NCI-H2029 (cell line): ENCODE measurements around the gene FOCAD.

ENCODE experiments used
- DNase-seq: peaks from one replicate; lab custom pipeline; 2025; lab: John Stamatoyannopoulos, UW

The FOCAD gene

DNA sequence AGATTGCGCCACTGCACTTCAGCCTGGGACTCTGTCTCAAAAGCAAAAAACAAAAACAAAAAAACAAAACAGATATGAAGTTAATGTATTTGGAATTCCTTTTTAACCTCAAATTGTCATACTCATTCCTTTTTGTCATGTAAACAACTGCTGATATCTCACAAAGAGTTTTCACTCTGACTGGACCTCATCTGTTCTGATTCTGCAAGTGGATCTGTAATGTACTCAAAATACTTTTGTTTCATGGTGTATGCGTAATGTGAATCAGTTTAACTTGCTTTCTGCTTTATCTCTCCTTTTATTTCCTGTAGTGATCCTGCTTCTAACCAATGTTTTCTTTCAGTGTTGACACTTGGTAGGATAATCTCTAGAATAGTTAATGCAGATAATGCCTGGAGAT, 106.7 kb downstream of the FOCAD start:
- DNase-seq = no peak

DNA sequence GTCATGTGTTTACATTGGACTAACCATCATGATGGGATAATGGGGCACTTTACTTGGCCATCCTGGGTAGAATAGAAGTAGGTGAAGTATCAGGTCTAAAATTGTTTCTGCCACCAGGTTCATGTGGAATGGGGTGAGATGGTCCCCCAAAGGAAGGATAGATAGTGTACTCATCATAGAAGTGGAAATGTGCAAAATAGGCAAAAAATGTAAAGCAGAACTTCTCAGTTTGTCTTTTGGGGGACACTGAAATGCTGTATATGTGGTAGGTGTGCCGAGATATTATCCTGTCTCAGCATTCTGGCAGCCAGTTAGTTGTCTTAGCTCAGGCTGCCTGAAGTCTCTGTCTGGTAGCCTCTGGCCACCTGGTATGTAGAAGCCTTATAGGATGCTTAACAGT, 107.6 kb downstream of the FOCAD start:
- no peak for DNase-seq

DNA sequence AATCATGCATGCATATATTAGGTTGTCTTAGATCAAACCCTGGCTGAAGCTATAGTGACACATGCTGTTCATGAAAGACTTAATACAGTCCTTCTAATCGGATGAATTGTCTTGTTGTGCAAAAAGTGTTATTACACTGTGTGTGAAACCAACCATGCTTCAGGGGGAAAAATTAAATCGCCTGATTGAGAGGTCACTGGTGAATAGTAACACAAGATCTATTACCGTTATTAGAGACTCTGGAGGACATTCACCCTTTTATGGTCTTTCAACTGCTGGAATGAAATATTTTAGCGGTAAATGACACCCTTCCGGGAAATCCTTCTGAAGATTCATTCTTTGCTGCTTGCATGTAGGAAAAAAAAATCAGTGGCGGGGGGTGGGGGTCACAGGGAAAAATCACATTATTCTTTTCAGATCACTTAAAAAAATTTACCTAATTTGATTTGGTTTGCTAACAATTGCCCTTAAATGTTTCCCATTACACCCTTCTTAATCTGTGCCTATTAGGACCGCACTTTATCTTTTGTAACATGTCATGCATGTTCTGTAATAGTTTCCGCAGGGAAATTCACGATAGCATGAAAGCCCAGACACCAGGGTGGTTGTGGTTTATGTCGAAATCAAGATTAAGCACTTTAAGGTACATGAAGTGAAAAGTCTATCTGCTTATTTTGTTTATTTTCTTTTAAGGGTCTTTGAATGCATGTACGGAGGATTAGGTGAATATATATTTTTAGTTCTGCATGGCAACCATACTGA, 120.6 kb downstream of the FOCAD start:
- no peak for DNase-seq

DNA sequence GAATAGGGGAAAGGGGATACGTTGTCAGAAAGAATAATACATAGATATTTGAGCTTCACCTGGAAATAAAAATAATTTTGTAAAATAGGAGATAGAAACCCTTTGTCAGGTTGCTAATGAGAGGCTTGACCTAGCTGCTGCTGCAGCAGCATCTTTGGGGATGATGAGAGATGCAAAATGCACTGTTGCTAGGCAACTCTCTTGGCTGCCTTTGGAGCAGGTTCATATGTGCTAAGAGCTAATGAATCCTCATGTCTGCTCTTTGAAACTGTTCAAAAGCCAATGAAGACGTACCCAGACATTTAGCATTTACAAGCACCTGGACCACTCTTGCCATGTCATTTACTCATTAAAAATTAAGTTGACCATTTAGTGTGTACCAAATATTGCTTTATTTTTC, 121.7 kb downstream of the FOCAD start:
- no peak for DNase-seq

DNA sequence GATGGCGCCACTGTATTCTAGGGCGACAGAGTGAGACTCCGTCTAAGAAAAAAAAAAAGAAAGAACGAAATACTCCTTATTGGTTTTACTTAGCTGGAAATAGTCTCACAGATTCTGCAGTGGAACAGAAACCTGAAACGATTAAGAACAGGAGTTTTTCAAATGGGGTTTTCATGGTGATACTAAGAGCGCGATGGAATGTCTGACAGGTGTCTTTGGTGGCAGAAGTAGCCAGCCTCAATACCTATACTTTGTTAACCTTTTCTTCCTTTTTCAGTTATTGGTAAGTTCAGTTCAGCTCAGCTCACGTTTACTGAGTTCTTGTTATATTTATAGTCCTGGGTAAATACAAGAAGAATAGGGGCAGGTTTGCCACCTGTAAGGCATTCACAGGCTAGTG, 123.9 kb downstream of the FOCAD start:
- DNase-seq = no peak

DNA sequence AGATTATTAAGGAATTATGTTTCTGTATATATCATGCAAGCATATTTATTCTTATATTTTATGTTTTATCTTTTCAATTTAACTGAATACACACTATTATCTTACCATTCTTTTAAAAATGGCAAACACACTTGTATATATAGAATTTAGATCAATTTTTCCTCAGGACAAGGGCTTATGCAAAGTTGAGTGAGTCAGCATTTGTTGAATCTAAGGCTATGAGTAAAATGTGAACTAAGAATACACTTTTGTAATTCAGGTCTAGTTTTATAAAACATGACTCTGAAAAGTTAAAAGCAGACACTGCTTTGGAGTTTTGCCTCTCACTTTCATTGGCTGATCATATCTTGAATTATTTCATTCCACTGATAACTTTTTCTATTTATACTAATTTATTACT, 127.8 kb downstream of the FOCAD start:
- DNase-seq = no peak

DNA sequence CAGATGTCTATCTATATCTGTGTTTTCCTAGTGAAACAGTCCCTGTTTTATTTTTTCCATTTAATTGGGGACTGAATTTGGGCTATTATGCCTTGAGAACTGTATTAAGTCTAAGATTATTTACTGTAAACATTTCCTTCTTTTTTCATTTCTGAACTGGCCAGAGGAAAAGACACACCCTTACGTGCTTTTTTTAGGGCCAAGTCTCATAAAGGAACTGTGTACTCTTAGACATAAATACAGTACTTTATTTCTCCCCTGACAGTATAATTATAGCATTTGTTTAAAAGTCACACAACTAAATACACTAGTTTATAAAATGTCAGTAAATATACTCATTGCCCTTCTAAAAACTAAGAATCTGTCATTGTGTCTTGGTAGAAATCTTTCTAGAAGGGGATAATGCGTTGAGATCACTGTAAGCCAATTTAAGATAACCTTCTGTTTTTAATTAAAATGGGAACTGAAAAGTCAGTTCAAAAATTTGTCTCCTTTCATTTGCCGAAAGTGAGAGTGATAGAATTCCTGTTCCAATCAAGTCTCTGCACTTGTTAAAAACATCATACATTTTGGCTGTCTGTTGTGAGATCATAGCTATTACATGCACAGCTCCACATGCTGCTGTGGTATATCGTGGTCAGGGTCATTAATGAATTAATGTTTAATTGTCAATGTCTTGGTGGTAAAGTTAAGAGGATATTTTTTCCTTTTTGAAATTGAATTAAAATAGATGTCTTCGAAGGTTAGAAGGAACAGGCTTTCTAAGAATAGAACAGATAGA, 132.1 kb downstream of the FOCAD start:
- DNase-seq = no peak

DNA sequence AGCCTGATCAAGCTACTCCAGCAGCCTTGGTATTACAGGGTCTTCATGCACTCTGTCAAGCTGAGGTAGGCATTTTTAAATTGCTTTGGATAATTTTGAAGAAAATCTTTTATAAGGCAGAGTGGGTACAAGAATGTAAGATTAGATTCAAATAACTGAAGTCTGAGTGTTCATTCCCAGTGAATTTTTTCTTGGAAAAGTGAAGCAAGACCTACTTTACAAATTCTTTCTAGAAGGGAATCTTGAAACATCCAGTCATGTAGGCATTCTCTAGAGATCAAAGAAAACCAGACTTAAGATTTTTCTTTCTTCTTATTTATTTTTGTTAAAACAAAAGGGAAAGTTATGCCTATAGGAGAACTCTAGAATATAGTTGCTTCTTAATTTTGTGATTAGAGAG, 139.0 kb downstream of the FOCAD start:
- no peak for DNase-seq

DNA sequence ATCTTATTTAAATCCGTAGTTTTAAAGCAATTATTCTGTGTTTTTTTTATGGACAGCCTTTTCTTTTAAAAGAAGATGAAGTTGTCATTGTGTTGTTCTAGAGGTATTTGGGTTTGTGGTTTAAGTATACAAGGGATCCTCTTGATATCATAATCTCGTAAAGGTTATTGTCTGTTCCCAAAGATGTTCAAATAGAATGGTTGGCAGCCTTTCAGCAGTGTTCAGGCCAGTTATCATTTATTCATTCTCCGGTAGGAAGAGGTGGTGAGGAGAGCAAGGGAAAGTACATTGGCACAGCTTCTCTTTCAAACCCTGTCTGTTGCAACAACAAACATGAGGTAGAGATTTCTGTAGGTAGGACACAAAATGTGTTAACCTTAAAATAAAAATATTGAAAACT, 147.0 kb downstream of the FOCAD start:
- no peak for DNase-seq

DNA sequence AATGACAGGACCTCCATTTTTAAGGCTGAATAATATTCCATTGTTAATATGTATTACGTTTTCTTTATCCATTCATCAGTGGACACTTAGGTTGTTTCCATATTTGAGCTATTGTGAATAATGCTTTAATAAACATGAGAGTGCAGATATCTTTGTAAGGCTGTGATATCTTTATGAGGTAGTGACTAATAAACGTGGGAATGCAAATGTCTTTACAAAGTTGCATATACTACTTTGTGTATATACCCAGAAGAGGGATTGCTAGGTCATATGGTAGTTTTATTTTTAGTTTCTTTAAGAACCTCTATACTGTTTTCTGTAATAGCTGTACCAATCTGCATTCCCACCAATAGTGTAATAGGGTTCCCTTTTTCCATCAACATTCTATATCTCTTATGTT, 148.7 kb downstream of the FOCAD start:
- no peak for DNase-seq

DNA sequence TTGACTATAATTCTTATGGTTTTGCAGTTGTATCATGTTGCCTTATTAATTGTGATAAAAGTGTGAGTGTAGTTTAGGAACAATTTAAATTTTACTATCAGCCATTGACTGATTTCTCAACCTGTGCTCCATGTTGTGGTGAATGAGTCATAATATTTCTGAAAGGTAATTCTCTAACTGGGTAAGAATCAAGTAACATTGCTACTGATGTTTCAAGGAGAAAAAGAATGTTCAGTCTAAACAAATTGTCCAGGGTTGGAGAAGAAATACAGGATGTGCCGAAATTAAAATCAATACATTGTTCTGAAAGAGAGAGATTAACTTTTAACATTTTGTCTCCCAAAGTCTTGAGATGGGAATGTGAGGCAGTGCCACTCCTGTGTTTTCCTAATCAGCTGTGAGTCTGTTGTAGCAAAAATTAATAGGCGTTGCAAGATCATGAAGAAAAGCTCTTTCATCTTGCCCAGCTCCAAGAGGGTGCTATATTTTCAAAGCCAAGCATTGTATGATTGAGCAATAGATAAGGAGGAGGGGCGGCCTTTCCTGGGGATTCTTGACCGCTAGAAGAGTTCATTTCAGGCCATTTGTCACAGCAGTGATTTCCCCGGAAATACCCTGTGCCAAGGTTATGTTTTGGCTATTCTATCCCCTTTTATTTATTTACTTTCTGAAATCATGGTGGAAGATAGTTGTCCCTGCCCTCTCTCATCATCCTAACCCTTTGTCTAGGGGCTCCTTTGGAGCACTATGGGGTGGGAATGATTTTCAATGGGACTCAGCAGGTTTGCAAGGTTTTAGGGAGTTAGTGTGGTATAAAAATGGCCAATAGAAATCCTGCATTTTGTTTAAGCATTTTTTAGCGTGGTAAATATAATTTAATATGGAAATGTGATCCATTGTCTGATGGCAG, 151.6 kb downstream of the FOCAD start:
- no peak for DNase-seq

DNA sequence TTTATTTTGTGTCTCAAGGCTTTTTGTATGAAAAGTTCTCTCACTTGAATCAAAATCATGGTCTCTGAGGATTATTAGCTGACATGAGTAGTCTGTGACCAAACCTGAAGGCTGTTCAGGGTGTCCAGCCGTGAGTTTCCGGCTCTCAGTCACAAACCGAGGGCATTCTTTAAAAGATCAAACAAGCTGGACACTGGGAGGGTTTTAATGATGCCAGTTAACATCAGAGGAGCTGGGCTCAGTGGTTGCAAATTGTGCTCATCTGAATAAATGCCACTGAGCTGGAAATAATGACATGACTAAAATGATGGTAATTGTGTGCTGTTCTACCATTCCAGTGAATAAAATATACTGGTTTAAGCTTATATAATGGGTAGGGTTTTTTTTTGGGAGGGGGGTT, 153.1 kb downstream of the FOCAD start:
- no peak for DNase-seq

DNA sequence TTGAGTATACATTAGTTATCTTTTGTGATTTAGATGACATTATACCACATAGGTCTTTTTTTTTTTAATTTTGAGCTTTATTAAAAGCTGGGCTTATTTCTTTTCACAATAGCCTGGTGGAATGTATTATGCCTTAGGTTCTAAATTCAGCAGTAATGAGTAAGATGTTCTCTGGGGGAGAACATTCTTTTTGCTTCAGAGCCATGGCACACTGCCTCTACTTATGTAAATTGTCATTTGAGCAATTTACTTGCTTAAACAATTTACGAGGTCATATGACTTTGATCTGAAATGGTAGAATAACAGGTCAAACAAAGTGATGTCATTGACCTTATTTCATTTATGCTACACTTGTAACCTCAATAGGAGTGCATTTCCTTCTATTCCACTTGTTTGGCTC, 154.2 kb downstream of the FOCAD start:
- DNase-seq = no peak

DNA sequence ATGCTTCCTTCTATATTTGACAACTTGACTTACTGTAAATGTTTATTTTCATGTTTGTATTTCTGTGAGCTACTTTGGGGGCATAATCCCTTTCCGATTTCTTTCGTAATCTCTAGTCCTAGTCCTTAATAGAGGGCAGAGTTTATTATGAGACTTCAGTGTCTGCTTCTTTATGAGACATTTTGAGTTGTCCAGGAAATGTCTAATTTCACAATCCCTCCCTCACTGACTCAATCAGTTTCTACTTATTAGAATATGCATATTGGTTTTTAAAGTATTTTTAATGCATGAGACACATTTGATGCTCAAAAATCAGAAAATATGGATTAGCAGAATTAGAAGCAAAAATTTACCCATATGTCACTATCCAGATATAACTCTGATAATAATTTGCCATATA, 160.9 kb downstream of the FOCAD start:
- DNase-seq = no peak

DNA sequence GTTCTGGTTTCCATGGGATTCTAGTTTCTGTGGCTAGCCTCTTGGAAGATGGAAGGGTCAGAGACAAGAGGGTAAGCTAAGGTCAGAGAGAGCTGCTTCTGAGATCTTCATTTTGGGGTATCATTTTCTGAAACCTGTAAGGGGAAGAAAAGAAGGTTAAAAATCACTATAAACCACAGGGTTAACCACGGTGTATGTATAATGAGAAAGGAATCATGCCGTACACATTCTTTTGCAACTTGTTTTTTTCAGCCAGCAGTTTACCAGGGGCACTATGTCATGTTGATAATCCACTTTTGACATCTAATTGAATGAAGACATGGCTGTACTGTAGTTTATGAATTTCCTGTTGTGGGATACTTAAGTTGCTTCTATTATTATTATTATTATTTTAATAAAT, 164.4 kb downstream of the FOCAD start:
- DNase-seq = no peak

DNA sequence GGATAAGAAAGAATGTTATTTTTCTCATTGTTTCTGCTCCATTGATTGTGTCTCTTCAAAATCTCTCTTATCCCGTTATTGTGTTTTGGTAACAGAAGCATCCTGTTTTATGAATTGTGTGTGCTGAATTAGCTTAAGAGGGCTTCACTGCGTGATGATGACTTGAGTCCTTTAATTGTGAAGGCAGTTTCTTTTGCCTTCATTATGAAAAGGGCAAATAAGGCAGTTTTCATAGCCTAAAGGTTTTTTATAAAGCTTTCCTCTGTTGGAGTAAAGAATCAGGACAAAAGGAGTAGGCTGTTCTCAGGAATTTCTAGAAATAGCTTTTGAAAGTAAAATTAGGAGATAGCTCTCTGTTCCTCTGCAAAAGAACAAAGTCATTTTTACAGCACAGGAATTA, 169.8 kb downstream of the FOCAD start:
- no peak for DNase-seq

DNA sequence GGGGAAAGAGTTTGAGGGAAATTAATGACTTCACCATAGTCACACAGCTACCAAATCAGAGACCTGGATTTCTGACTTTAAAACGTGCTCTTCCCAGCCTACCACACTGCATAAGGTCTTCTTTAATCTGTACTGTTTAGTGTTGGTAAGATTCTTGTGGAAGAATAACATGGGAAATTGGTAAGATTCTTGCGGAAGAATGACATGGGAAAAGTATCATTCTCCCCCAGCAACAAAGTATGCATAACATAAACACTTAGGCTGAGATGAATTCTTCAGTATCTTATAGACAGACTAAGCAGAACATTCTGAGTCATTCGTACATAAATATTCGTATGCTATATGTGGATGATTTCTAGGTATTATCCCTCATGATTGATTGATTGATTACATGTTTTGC, 170.4 kb downstream of the FOCAD start:
- no peak for DNase-seq

DNA sequence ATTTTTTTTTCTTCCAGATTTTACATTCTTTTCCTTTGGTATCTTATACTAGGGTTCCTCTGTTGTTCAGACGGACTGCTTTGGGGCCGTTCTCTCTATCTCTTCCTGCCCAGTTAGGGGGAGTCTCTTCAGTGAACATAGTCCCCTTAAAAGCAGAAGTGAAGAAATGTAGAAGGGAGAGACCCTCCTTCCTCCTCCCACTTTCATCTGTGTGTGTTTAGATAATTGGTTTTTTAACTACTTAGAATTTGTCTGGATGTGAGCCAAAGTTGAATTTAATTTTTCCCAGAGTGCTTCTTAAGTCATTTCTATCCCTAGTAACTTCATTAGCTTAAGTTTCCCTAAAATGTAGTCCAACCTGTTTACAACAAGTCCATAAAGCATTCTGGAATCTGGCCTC, 179.9 kb downstream of the FOCAD start:
- no peak for DNase-seq

DNA sequence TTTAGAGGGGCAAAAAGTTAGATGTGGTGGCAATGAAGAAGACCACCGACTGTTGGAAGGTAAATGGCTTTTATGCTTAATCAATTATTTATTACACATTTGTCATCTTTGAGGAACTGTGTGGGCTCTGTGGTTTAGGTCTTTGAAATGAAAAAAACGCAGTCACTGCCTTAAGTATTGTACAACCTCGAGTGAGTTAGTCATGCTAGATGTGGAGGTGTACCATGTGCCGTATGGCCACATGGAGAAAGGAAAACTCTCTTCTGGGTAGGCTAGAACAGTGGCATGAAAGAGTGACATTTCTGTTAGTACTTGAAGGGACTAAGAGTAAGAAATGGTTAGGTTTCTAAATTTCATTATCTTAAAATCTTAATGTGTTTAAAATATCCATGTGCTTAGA, 181.3 kb downstream of the FOCAD start:
- no peak for DNase-seq

DNA sequence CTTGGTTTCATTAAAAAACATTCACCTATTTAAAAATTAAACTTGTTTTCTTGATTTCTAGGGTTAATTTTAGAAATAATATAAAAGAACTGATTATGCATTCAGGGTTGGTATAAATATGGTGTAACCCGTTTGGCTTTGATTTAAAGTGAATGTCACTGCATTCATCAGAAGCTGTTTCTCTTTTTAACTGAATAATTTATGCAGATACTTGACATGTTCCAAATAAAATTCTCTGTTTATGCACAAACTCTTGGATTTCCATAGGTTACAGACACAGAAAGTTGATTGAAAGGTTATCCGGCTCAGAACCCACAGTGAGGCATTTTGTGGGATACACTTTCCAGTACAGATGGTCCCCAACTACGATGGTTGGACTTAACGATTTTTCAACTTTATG, 186.1 kb downstream of the FOCAD start:
- DNase-seq = no peak

DNA sequence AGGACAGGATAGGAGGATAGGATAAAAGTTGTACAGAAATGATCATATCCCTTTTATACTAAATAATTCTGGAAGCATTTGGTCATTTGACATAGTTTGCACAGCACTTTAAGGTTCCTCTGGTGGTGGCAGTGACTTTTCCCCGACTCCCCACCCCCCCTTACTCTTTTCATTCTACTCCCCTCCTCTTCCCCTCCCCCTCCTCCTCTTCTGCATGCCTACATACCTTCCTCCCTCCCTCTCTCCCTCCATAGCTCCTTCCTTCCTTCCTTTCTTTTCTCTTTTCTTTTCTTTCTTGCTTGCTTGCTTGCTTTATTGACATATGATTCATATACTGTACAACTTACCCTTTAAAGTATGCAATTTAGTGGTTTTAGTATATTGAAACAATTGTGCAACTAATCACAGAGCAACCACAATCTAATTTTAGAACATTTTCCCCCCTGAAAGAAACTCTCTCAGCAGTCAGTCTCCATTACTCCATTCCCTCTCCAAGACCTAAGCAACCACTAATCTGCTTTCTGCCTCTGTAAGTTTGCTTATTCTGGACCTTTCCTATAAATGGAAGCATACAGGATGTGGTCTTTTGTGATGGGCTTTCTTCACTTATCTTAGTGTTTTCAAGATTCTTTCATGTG, 188.4 kb downstream of the FOCAD start:
- no peak for DNase-seq

DNA sequence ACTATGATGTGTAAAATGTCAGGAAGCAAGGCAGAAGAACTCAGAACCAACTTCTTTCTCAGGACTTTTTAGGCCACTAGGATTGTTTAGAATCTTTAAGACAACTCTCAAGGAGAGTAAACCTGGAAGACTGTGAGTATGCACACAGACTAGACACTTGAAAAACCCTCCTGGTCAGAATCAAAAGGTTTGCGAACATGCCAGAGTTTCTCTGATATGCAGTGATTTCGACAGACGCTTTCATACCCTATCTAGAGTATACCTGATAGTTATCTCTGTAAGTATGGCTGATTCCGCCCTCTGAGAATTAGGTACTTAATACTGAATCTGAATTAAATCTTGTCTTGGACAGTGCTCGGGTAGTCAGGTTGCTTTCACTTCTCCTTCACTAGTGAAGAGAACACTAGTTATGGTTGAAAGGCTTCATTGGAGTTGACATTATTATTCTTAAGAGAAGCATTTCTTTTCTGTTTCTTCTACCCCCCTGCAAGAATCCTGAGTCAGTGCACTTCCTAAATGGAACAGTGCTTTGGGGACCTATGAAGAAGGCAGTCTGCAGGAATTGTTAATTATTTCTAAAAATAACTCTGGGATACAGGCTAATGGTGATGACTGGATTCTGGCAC, 189.3 kb downstream of the FOCAD start:
- no peak for DNase-seq
